GM23248 (cell line): Measurements from ENCODE around the gene HIVEP1. TPM values are rescaled to one million over a fixed set of nuclear protein-coding genes. Genes with fewer than 3 reads are reported as not detected.

Source experiments
- DNase-seq: peaks from one replicate; pipeline ENCODE4 v3.0.0-alpha.2; 2015
- H2AFZ ChIP-seq: fragments of 200-600 bp; sonication (generic); 2 replicates; pipeline ENCODE4 v1.6.1; 2016; ENCODE audit warnings: antibody characterized with exemption
- H3F3A ChIP-seq: fragments of 200-600 bp; sonication (generic); 2 replicates; pipeline ENCODE4 v1.6.1; 2016; ENCODE audit warnings: mild to moderate bottlenecking, antibody characterized with exemption, mixed run types; ENCODE audit not compliant: insufficient read depth
- H3K27ac ChIP-seq: fragments of 200-600 bp; sonication (generic); 2 replicates; pipeline ENCODE4 v1.5.1; 2016; ENCODE audit warnings: mild to moderate bottlenecking
- H3K27me3 ChIP-seq: fragments of 200-600 bp; sonication (generic); replicated peaks from 2 replicates; pipeline ENCODE4 v1.6.1; 2016; ENCODE audit warnings: mild to moderate bottlenecking; ENCODE audit not compliant: insufficient read depth
- H3K36me3 ChIP-seq: fragments of 200-600 bp; sonication (generic); 2 replicates; pipeline ENCODE4 v1.6.1; 2016; ENCODE audit warnings: low read depth, mild to moderate bottlenecking
- H3K4me1 ChIP-seq: fragments of 200-600 bp; sonication (generic); 2 replicates; pipeline ENCODE4 v1.6.1; 2016; ENCODE audit warnings: mild to moderate bottlenecking; ENCODE audit not compliant: insufficient read depth
- H3K4me2 ChIP-seq: fragments of 200-600 bp; sonication (generic); one replicate; pipeline ENCODE4 v1.6.1; 2016; ENCODE audit warnings: mild to moderate bottlenecking; ENCODE audit not compliant: unreplicated experiment
- H3K4me3 ChIP-seq: fragments of 200-600 bp; sonication (generic); 2 replicates; pipeline ENCODE4 v1.5.1; 2016; ENCODE audit warnings: mild to moderate bottlenecking
- H3K79me2 ChIP-seq: fragments of 200-600 bp; sonication (generic); 2 replicates; pipeline ENCODE4 v1.6.1; 2016; ENCODE audit warnings: mild to moderate bottlenecking; ENCODE audit not compliant: insufficient read depth
- H3K9ac ChIP-seq: fragments of 200-600 bp; sonication (generic); 2 replicates; pipeline ENCODE4 v1.6.1; 2016; ENCODE audit warnings: mild to moderate bottlenecking
- H3K9me2 ChIP-seq: fragments of 200-600 bp; sonication (generic); 2 replicates; pipeline ENCODE4 v1.6.1; 2016; ENCODE audit warnings: mixed run types, mild to moderate bottlenecking, moderate library complexity; ENCODE audit not compliant: insufficient read depth
- H3K9me3 ChIP-seq: fragments of 200-600 bp; sonication (generic); one replicate; pipeline ENCODE4 v1.6.1; 2017; ENCODE audit warnings: low read depth
- H4K20me1 ChIP-seq: fragments of 200-600 bp; sonication (generic); 2 replicates; pipeline ENCODE4 v1.6.0; 2016; ENCODE audit not compliant: insufficient read depth
- EZH2 ChIP-seq: fragments of 200-600 bp; sonication (generic); IDR thresholded peaks from 2 replicates; pipeline ENCODE4 v1.6.1; 2018; ENCODE audit warnings: antibody characterized with exemption, mild to moderate bottlenecking; ENCODE audit not compliant: insufficient read depth, poor library complexity, severe bottlenecking
- EZH2phosphoT487 ChIP-seq: fragments of 200-600 bp; sonication (generic); IDR thresholded peaks from 2 replicates; pipeline ENCODE4 v1.6.1; 2018; ENCODE audit warnings: antibody characterized with exemption, moderate library complexity, mild to moderate bottlenecking, low read depth; ENCODE audit not compliant: insufficient read depth
- WGBS, 2 experiments: methylation state at CpG; one replicate each; pipeline ENCODE4 v1.1.6; 2015 to 2017; ENCODE audit warnings: low lambda C conversion rate in 2 of 2, low coverage in 1 of 2; ENCODE audit errors: missing lambda C conversion rate in 2 of 2; 5-methylcytosine and 5-hydroxymethylcytosine counted together
- in situ Hi-C: fragments of 300-500 bp; cut with MboI; formaldehyde crosslinking; loops from 2 replicates; pipeline ENCODE4 v1.15.0; 2020
- polyA plus RNA-seq: library from polyadenylated mRNA; unstranded; fragments of >200 nt; fragmentation: Nextera tagmentation; extraction: Ambion mirVana; gene quantifications from 2 replicates; pipeline ENCODE4 v1.2.1, GENCODE V29; 2016
- total RNA-seq: library from RNA; depleted of rRNA; stranded (reverse); fragments of >200 nt; shearing (Covaris generic); gene quantifications from 2 replicates; pipeline ENCODE4 v1.2.3, GENCODE V29; 2014

Gene HIVEP1
- total and polyA plus RNA-seq, 2 experiments from 2014 or later, result 3.3 to 7.1 TPM

DNA sequence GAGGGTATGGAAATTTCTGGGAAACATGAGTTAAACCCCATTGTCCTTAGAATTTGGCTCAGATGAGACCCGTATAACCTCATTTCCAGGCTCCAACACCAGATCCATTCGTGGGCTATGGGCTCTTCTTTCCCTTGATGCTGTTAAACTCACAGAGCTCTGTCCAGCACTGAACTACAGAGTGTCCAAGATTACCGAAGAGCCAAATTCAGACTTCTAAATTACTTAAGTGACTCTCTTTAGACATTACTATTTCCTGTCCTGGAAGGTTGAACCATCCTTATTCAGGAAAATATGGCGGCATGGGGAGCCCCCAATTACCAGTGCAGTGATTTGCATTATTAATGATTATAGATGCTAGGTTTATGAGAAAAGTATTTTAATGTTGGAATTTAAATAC is 153.2 kb downstream of the HIVEP1 start:
- H3K4me2 ChIP-seq, result no peak overlapping the region

DNA sequence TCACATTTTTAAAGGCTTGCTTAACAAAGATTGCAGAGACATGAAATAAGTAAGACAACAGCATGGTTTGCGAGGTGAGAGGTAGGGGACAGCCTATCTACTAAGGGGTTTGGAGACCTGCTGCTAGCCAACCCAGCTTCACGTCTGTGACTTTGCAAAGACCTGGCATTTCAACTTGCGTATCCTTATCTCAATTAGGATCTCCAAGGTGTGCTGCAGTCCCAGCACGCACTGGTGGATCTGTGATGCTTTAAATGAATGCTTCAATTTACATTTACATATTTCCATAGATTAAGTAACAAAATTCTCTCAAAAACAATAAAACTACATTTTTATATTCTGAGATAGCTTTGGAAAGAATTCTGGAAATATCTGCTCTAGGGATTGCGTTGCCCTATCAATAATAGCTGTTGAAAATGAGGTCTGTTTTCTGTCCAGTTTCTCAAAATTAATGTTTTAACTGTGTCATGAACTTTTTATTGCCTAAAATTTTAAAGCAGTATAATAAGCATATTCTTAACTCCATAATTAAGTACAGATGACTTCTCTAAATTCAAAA is 153.7 kb downstream of the HIVEP1 start:
- Histone ChIP-seq H3K36me3 (peaks cover 5% of the 10 kb centered on the region), H3K9me3 (no peaks in the 10 kb centered on the region), H3F3A (no peaks in the 10 kb centered on the region), H3K4me1 (peaks cover 13% of the 10 kb centered on the region), H3K4me2 (no peak overlapping the region), H3K27ac (no peak overlapping the region), H3K79me2 (no peaks in the 10 kb centered on the region), H3K9me2 (no peaks in the 10 kb centered on the region), H2AFZ (no peak overlapping the region), H4K20me1 (no peaks in the 10 kb centered on the region), H3K9ac (no peak overlapping the region), H3K27me3 (no peaks in the 10 kb centered on the region), H3K4me3 (no peak overlapping the region)
- 78 to 84% methylated on average over 5 of the region's 5 CpGs for WGBS, 2 experiments
- TF ChIP-seq EZH2 (no peak), EZH2phosphoT487 (no peak)
- in situ Hi-C loops, result no loop called here
- no peak for DNase-seq

More for the DNA sequence above, 153.2 kb downstream of the HIVEP1 start:
- Histone ChIP-seq H3K9me2 (no peaks in the 10 kb centered on the region), H3K4me1 (peaks cover 18% of the 10 kb centered on the region), H3K4me3 (no peak overlapping the region), H3K9me3 (no peaks in the 10 kb centered on the region), H4K20me1 (no peaks in the 10 kb centered on the region), H3F3A (no peaks in the 10 kb centered on the region), H3K79me2 (no peaks in the 10 kb centered on the region), H2AFZ (no peak overlapping the region), H3K27ac (no peak overlapping the region), H3K27me3 (no peaks in the 10 kb centered on the region), H3K36me3 (peaks cover 5% of the 10 kb centered on the region), H3K9ac (no peak overlapping the region)
- WGBS, 2 experiments, result 48 to 66% methylated on average over 4 of the region's 4 CpGs
- DNase-seq, result no peak
- in situ Hi-C loops, result no loop called here
- no peak for TF ChIP-seq EZH2
- no peak for TF ChIP-seq EZH2phosphoT487

DNA sequence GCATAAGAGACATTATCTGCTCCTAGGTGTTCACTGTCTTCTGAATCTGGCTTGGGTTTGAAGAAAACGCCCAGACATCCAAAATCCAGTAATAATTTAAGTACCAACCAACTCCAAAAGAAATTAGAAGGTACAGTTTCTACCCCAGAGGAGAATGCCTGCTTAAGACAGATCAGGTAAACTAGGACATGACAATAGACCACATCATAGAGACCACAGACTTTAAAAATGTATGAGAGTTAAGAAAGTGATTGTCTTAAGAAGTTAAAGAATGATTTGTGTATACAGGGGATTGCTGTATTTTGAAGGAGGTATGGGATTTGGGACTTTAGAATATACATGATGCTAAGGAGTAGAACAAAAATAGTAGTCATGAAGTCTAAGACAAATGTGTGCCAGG is 157.3 kb downstream of the HIVEP1 start:
- Histone ChIP-seq H3K4me3 (no peak overlapping the region), H3K4me2 (no peak overlapping the region), H3K9me2 (no peaks in the 10 kb centered on the region), H3K4me1 (peaks cover 4% of the 10 kb centered on the region), H2AFZ (no peak overlapping the region), H3K9ac (no peak overlapping the region), H3K27ac (no peak overlapping the region), H3F3A (no peaks in the 10 kb centered on the region), H3K27me3 (no peaks in the 10 kb centered on the region), H3K36me3 (no peaks in the 10 kb centered on the region), H4K20me1 (no peaks in the 10 kb centered on the region), H3K79me2 (no peaks in the 10 kb centered on the region), H3K9me3 (no peaks in the 10 kb centered on the region)
- DNase-seq, result no peak
- in situ Hi-C loops, result no loop called here
- WGBS, 2 experiments, result 91 to 96% methylated on average over 1 of the region's 1 CpG
- no peak for TF ChIP-seq EZH2

DNA sequence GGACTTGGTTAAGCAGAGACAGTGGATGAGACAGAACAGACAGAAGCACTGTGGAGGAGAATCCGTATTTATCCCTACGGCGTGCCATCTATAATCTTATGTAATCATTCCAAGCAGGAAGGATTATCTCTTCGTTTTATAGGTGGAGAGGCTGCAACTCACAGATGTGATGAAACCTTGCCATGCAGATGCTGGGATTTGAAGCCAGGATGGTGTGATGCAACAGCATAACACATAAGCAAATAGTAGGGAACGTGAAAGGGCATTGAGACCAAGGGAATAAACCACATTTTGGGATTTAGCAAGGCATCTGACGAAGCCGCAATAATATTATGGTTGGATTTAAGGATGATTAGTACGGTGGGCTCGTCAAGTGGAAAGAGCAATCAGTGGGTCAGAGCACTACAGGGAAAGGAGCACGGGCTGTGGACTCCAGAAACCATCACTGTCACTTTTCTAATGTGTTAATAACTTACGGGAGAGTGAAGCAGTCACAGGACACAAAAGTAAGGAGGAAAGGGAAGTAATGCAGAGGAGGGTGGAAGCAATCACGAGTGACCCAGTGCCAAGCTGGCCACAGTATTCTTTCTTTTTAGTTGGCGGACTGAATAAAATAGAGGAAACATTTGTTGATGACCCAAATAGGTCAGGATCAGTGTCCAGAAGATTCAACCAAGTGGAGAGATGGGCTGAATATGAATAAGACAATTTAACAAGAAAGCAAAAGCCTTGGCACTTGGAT is 158.4 kb downstream of the HIVEP1 start:
- TF ChIP-seq EZH2 (no peak), EZH2phosphoT487 (no peak)
- H3K9me2 ChIP-seq, result no peaks in the 10 kb centered on the region
- H3K36me3 ChIP-seq, result no peaks in the 10 kb centered on the region
- H3F3A ChIP-seq, result no peaks in the 10 kb centered on the region
- H4K20me1 ChIP-seq, result no peaks in the 10 kb centered on the region
- no peaks in the 10 kb centered on the region for H3K9me3 ChIP-seq
- DNase-seq, result no peak
- H3K9ac ChIP-seq, result no peak overlapping the region
- WGBS, 2 experiments, result 78 to 80% methylated on average over 13 of the region's 13 CpGs
- in situ Hi-C loops, result no loop called here
- no peak overlapping the region for H3K27ac ChIP-seq
- H3K4me2 ChIP-seq, result no peak overlapping the region
- 0 out of 2 replicates have a peak, but pooled peaks cover 5% of the 10 kb centered on the region for H3K4me1 ChIP-seq
- no peak overlapping the region for H2AFZ ChIP-seq
- no peaks in the 10 kb centered on the region for H3K79me2 ChIP-seq
- no peaks in the 10 kb centered on the region for H3K27me3 ChIP-seq
- H3K4me3 ChIP-seq, result no peak overlapping the region

DNA sequence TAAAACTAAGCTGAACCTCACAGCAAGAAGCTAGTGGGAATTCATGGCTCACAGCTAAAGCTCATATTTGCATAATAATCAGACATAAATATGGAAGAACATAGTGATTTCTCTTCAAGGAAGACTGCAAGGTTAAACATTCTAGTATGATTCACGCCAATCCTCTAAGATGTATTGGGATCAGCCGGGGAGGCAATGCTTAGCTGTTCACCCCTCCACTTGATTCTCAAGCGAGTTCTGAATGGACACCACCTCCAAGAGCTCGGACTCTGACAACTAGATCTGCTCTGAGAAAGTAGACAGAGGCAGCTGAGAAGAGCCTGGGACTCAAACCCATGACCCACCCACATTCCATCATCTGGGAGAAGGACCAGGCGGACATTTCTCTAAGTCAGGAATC is 159.6 kb downstream of the HIVEP1 start:
- no peak overlapping the region for H3K27ac ChIP-seq
- DNase-seq, result no peak
- H2AFZ ChIP-seq, result no peak overlapping the region
- no peaks in the 10 kb centered on the region for H3K79me2 ChIP-seq
- no peaks in the 10 kb centered on the region for H3K9me3 ChIP-seq
- H3K4me3 ChIP-seq, result no peak overlapping the region
- no peak overlapping the region for H3K9ac ChIP-seq
- no peak overlapping the region for H3K4me2 ChIP-seq
- in situ Hi-C loops, result no loop called here
- no peak for TF ChIP-seq EZH2
- no peak for TF ChIP-seq EZH2phosphoT487
- H3K36me3 ChIP-seq, result no peaks in the 10 kb centered on the region
- no peaks in the 10 kb centered on the region for H4K20me1 ChIP-seq
- H3K27me3 ChIP-seq, result no peaks in the 10 kb centered on the region
- no peaks in the 10 kb centered on the region for H3F3A ChIP-seq
- 0 out of 2 replicates have a peak, but pooled peaks cover 5% of the 10 kb centered on the region for H3K4me1 ChIP-seq
- 96 to 99% methylated on average over 5 of the region's 5 CpGs for WGBS, 2 experiments
- H3K9me2 ChIP-seq, result no peaks in the 10 kb centered on the region
